ENCODE measurements around the gene ALPK3. TPM values are rescaled to one million over a fixed set of nuclear protein-coding genes. Genes with fewer than 3 reads are reported as not detected.

Gene ALPK3
- total RNA-seq, 1 experiment from 2014 or later = 0.07 TPM

GRCh38 chr15:84791763-84792162 is 25.4 kb upstream of the ALPK3 start:
- BruUV-seq (replicated peaks) = no TSS peak
- H3K27me3 Mint-ChIP-seq (ENCODE audit: insufficient read depth, unreplicated experiment) = no peaks in the 10 kb centered on the region
- H3K9me3 Mint-ChIP-seq (ENCODE audit: unreplicated experiment) = no peaks in the 10 kb centered on the region
- no peak overlapping the region for H3K4me3 Mint-ChIP-seq (ENCODE audit: unreplicated experiment)
- no peaks in the 10 kb centered on the region for H3K4me1 Mint-ChIP-seq (ENCODE audit: insufficient read depth, unreplicated experiment)
- POLR2A ChIA-PET = interaction anchor here (0.7 to 0.9 kb wide), 3 partner anchors 14 to 84 kb away, joined by 3 read pairs; no protein-coding TSS in a partner anchor
- intact Hi-C loops (cut with micrococcal nuclease) = no loop called here
- H3K27ac Mint-ChIP-seq (ENCODE audit: low read depth, unreplicated experiment) = no peak overlapping the region
- TF ChIP-seq CTCF (IDR thresholded peaks at IDR 0.05; ENCODE audit: unreplicated experiment) = no peak
- CTCF ChIA-PET = no interaction called here
- H3K36me3 Mint-ChIP-seq (ENCODE audit: insufficient read depth, unreplicated experiment) = peaks cover 53% of the 10 kb centered on the region
- no peak for DNase-seq (ENCODE audit: unreplicated experiment)

- POLR2A ChIA-PET = no interaction called here
Measured at GRCh38 chr15:84793431-84794161, 23.6 kb upstream of the ALPK3 start.

DNA sequence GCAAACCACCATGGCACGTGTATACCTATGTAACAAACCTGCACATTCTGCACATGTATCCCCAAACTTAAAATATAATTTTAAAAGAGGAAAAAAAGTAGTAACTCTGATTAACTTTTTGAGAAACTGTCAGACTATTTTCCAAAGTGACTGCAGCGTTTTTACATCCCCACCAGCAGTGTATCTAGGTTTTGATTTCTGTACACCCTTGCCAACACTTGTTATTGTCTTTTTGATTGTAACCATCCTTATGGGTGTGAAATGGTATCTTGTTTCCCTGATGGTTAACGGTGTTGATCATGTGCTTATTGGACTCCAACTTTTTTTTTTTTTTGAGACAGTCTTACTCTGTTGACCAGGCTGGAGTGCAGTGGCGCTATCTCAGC is 23.0 kb upstream of the ALPK3 start:
- intact Hi-C loops (cut with micrococcal nuclease) = no loop called here
- H3K9me3 Mint-ChIP-seq (ENCODE audit: unreplicated experiment) = no peaks in the 10 kb centered on the region
- H3K27me3 Mint-ChIP-seq (ENCODE audit: insufficient read depth, unreplicated experiment) = no peaks in the 10 kb centered on the region
- no TSS peak for BruUV-seq (replicated peaks)
- POLR2A ChIA-PET = no interaction called here
- peaks cover 55% of the 10 kb centered on the region for H3K36me3 Mint-ChIP-seq (ENCODE audit: insufficient read depth, unreplicated experiment)
- no peak for TF ChIP-seq CTCF (IDR thresholded peaks at IDR 0.05; ENCODE audit: unreplicated experiment)
- DNase-seq (ENCODE audit: unreplicated experiment) = no peak
- H3K4me3 Mint-ChIP-seq (ENCODE audit: unreplicated experiment) = no peak overlapping the region
- no peaks in the 10 kb centered on the region for H3K4me1 Mint-ChIP-seq (ENCODE audit: insufficient read depth, unreplicated experiment)
- CTCF ChIA-PET = interaction anchor here (0.7 kb wide), 1 partner anchor 134 kb away, joined by 3 read pairs; no protein-coding TSS in a partner anchor
- no peak overlapping the region for H3K27ac Mint-ChIP-seq (ENCODE audit: low read depth, unreplicated experiment)

More at GRCh38 chr15:84793431-84794161, 23.6 kb upstream of the ALPK3 start:
- Mint-ChIP-seq H3K27me3 (ENCODE audit: insufficient read depth, unreplicated experiment) (no peaks in the 10 kb centered on the region), H3K4me3 (ENCODE audit: unreplicated experiment) (no peak overlapping the region), H3K36me3 (ENCODE audit: insufficient read depth, unreplicated experiment) (peaks cover 51% of the 10 kb centered on the region), H3K4me1 (ENCODE audit: insufficient read depth, unreplicated experiment) (no peaks in the 10 kb centered on the region), H3K9me3 (ENCODE audit: unreplicated experiment) (no peaks in the 10 kb centered on the region), H3K27ac (ENCODE audit: low read depth, unreplicated experiment) (no peak overlapping the region)
- no peak for DNase-seq (ENCODE audit: unreplicated experiment)
- TF ChIP-seq CTCF (IDR thresholded peaks at IDR 0.05; ENCODE audit: unreplicated experiment) = no peak
- no TSS peak for BruUV-seq (replicated peaks)
- CTCF ChIA-PET = interaction anchor here (0.6 to 0.7 kb wide), 2 partner anchors 19 to 134 kb away, joined by 3 read pairs; no protein-coding TSS in a partner anchor
- intact Hi-C loops (cut with micrococcal nuclease) = no loop called here

GRCh38 chr15:84795186-84795585 is 22.0 kb upstream of the ALPK3 start:
- POLR2A ChIA-PET = no interaction called here
- no peak overlapping the region for H3K27ac Mint-ChIP-seq (ENCODE audit: low read depth, unreplicated experiment)

More at GRCh38 chr15:84795186-84795585, 22.0 kb upstream of the ALPK3 start:
- intact Hi-C loops (cut with micrococcal nuclease) = no loop called here
- no peak for TF ChIP-seq CTCF (IDR thresholded peaks at IDR 0.05; ENCODE audit: unreplicated experiment)
- Mint-ChIP-seq H3K9me3 (ENCODE audit: unreplicated experiment) (no peaks in the 10 kb centered on the region), H3K4me1 (ENCODE audit: insufficient read depth, unreplicated experiment) (no peaks in the 10 kb centered on the region), H3K4me3 (ENCODE audit: unreplicated experiment) (no peak overlapping the region), H3K36me3 (ENCODE audit: insufficient read depth, unreplicated experiment) (peaks cover 64% of the 10 kb centered on the region), H3K27me3 (ENCODE audit: insufficient read depth, unreplicated experiment) (no peaks in the 10 kb centered on the region)
- CTCF ChIA-PET = no interaction called here
- no peak for DNase-seq (ENCODE audit: unreplicated experiment)
- BruUV-seq (replicated peaks) = no TSS peak
